Measurements from ENCODE around the gene UGP2.
"Not testable (repeated sequence)": the region's sequence is repeated elsewhere in the genome, so short reads cannot be mapped to it uniquely, and the experiment has no call there.

Gene UGP2

DNA sequence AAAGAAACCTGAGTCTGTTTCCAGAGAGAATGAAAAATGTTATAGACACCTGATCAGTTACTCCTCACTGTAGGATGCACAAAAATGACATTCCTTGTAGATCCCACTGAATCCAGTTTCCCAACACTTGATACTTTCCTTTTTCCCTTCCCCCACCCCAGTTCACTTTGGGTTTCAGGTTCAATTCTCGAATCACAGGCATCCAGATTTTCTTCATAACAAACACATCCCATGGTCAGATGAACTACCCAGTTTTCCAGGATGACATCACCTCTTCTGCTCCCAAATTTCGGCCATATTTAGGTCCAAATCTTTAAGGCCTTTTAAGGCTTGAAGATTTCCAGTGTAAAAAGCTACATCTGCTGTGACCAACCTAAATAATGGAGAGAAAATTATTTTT lies 51.5 kb downstream of the UGP2 start:
- no peak for DNase-seq (ENCODE audit: low spot score)

GRCh38 chr2:63894167-63894566 lies 52.5 kb downstream of the UGP2 start:
- no peak for DNase-seq (ENCODE audit: low spot score)

GRCh38 chr2:63898839-63899238 lies 57.1 kb downstream of the UGP2 start:
- no peak for DNase-seq (ENCODE audit: low spot score)

DNA sequence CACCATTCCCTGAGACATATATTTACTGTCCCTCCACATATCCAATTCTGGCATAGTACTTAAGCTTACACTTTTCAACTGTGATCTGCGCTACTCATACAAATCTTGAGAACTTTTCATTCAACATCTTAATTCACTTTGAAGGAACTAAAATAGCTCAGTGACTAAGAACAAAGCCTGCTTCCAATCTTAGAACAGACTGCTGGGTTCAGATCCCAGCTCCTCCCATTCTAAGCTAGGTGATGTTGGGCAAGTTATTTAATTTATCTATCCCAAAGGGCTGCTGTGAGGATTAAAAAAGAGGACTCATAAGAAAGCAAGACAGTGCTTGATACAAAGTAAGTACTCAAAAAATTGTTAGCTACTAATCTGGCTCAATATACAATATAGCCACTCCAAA lies 57.9 kb downstream of the UGP2 start:
- DNase-seq (ENCODE audit: low spot score), result no peak

DNA sequence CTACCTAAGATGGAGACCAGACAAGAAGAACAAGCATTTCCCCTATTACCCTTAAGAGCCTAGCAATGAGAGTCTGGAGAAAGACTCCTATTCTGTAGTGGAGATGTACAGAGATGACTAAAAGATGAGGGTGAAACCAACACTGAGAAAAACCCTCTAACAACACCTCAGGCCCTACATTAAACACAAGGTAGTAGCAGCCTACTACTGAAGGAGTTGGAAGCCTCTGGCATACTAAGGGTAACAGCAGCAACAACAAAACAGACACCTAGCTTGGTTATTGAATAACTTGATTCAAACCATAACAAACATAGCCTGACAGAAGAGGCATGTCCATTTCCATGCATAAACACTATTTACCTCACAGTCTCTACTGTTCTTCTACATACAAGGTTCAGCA lies 60.5 kb downstream of the UGP2 start:
- DNase-seq (ENCODE audit: low spot score), result no peak

DNA sequence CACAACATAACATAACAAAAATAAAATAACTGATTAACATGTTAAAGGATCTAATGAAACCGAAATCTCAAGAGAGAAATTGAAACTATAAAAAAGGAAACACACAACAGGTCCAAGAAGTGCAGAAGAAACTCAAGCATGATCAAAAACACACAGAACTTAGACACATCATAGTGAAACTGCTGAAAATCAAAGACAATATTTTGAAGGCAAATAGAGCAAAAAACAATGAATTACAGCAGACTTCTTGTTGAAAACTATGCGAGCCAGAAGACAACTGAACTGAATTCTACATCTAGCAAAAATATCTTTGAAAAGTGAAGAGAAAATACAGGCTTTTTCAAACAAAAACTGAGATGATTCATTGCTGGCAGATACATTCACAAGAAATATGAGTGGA lies 61.3 kb downstream of the UGP2 start:
- DNase-seq (ENCODE audit: low spot score), result no peak

GRCh38 chr2:63914311-63914710 lies 72.6 kb downstream of the UGP2 start:
- no peak for DNase-seq (ENCODE audit: low spot score)

DNA sequence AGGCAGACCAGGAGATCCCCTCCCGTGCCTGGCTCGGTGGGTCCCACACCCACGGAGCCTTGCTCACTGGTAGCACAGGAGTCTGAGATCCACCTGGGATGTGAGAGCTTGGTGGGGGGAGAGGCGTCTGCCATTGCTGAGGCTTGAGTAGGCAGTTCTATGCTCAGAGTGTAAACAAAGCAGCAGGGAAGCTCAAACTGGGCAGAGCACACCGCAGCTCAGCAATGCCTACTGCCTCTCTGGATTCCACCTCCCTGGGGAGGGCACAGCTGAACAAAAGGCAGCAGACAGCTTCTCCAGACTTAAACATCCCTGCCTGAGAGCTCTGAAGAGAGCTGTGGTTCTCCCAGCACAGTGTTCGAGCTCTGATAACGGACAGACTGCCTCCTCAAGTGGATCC lies 85.1 kb downstream of the UGP2 start:
- DNase-seq (ENCODE audit: low spot score), result no peak

GRCh38 chr2:63932104-63932503 lies 90.4 kb downstream of the UGP2 start:
- DNase-seq (ENCODE audit: low spot score), result not testable (repeated sequence)
